ENCODE measurements around the gene TMEM37. TPM values are rescaled to one million over a fixed set of nuclear protein-coding genes. Genes with fewer than 3 reads are reported as not detected.

TMEM37 gene
- total RNA-seq, 1 donor from 2014 or later, result not detected

GRCh38 chr2:119433636-119434327, 2.1 kb downstream of the TMEM37 start:
- H3K36me3 ChIP-seq (ENCODE audit: control insufficient read depth, insufficient read depth, low read length), result no peaks in the 10 kb centered on the region
- TF ChIP-seq CTCF (IDR thresholded peaks at IDR 0.05; ENCODE audit: insufficient read depth, low read length, severe bottlenecking), result no peak
- no peak overlapping the region for H3K4me3 ChIP-seq (ENCODE audit: low read depth, low read length)
- FAIRE-seq, result no peak
- H3K27me3 ChIP-seq (ENCODE audit: control insufficient read depth, insufficient read depth, low read length), result peaks cover 10% of the 10 kb centered on the region
- no peak for DNase-seq (ENCODE audit: low read depth)

- no peak overlapping the region for H3K4me3 ChIP-seq (ENCODE audit: low read depth, low read length)
- DNase-seq (ENCODE audit: low read depth) (no peak), FAIRE-seq (no peak)
- H3K27me3 ChIP-seq (ENCODE audit: control insufficient read depth, insufficient read depth, low read length), result peaks cover 6% of the 10 kb centered on the region
- TF ChIP-seq CTCF (IDR thresholded peaks at IDR 0.05; ENCODE audit: insufficient read depth, low read length, severe bottlenecking), result no peak
- H3K36me3 ChIP-seq (ENCODE audit: control insufficient read depth, insufficient read depth, low read length), result no peaks in the 10 kb centered on the region
Observed at GRCh38 chr2:119434664-119435063, 3.0 kb downstream of the TMEM37 start.

GRCh38 chr2:119435081-119435952, 3.7 kb downstream of the TMEM37 start:
- Histone ChIP-seq H3K27me3 (ENCODE audit: control insufficient read depth, insufficient read depth, low read length) (peaks cover 6% of the 10 kb centered on the region), H3K36me3 (ENCODE audit: control insufficient read depth, insufficient read depth, low read length) (no peaks in the 10 kb centered on the region), H3K4me3 (ENCODE audit: low read depth, low read length) (no peak overlapping the region)
- no peak for DNase-seq (ENCODE audit: low read depth)
- no peak for FAIRE-seq
- TF ChIP-seq CTCF (IDR thresholded peaks at IDR 0.05; ENCODE audit: insufficient read depth, low read length, severe bottlenecking), result no peak

- H3K36me3 ChIP-seq (ENCODE audit: control insufficient read depth, insufficient read depth, low read length), result no peaks in the 10 kb centered on the region
- no peak for DNase-seq (ENCODE audit: low read depth)
- FAIRE-seq, result no peak
- no peak for TF ChIP-seq CTCF (IDR thresholded peaks at IDR 0.05; ENCODE audit: insufficient read depth, low read length, severe bottlenecking)
- H3K4me3 ChIP-seq (ENCODE audit: low read depth, low read length), result no peak overlapping the region
- H3K27me3 ChIP-seq (ENCODE audit: control insufficient read depth, insufficient read depth, low read length), result peaks cover 6% of the 10 kb centered on the region
Observed at GRCh38 chr2:119435953-119436297, 4.3 kb downstream of the TMEM37 start.

GRCh38 chr2:119436993-119437772, 5.5 kb downstream of the TMEM37 start:
- TF ChIP-seq CTCF (IDR thresholded peaks at IDR 0.05; ENCODE audit: insufficient read depth, low read length, severe bottlenecking), result no peak
- H3K4me3 ChIP-seq (ENCODE audit: low read depth, low read length), result no peak overlapping the region
- FAIRE-seq, result no peak
- H3K27me3 ChIP-seq (ENCODE audit: control insufficient read depth, insufficient read depth, low read length), result peaks cover 4% of the 10 kb centered on the region
- H3K36me3 ChIP-seq (ENCODE audit: control insufficient read depth, insufficient read depth, low read length), result no peaks in the 10 kb centered on the region
- DNase-seq (ENCODE audit: low read depth), result no peak
